MCF 10A (cell line): ENCODE data around the gene PBX1. TPM values are rescaled to one million over a fixed set of nuclear protein-coding genes. Genes with fewer than 3 reads are reported as not detected.

ENCODE experiments used
- BruUV-seq: library from RNA; stranded (reverse); fragments of 400-500 nt; replicated peaks from 2 replicates; lab custom pipeline; 2021; lab: Mats Ljungman, UMichigan
- CTCF ChIA-PET: fragments of 300-600 bp; sonication (Branson Sonifier 250); formaldehyde crosslinking; extraction: SDS; loops from one replicate; lab custom pipeline; 2021; ENCODE audit warnings: antibody characterized with exemption, inconsistent platforms; lab: Yijun Ruan, JAX
- POLR2A ChIA-PET: fragments of 300-600, 350-650 bp; sonication (Branson Sonifier 250); formaldehyde crosslinking; extraction: SDS; loops from one replicate; lab custom pipeline; 2020; ENCODE audit warnings: antibody characterized with exemption, inconsistent platforms; lab: Yijun Ruan, JAX
- DNase-seq: peaks from one replicate; pipeline ENCODE4 v3.0.0-alpha.2; 2018; ENCODE audit not compliant: unreplicated experiment
- H3K27ac Mint-ChIP-seq: one replicate; pipeline ENCODE4 v1.8.0; 2022; ENCODE audit warnings: mild to moderate bottlenecking, low read depth, mixed read lengths; ENCODE audit not compliant: unreplicated experiment
- H3K27me3 Mint-ChIP-seq: one replicate; pipeline ENCODE4 v1.8.0; 2022; ENCODE audit warnings: mixed read lengths; ENCODE audit not compliant: insufficient read depth, unreplicated experiment
- H3K36me3 Mint-ChIP-seq: one replicate; pipeline ENCODE4 v1.8.0; 2022; ENCODE audit warnings: mild to moderate bottlenecking, moderate library complexity, mixed read lengths; ENCODE audit not compliant: insufficient read depth, unreplicated experiment
- H3K4me1 Mint-ChIP-seq: one replicate; pipeline ENCODE4 v1.8.0; 2022; ENCODE audit warnings: mixed read lengths; ENCODE audit not compliant: insufficient read depth, unreplicated experiment
- H3K4me3 Mint-ChIP-seq: one replicate; pipeline ENCODE4 v1.8.0; 2022; ENCODE audit warnings: mild to moderate bottlenecking, moderate library complexity, mixed read lengths; ENCODE audit not compliant: unreplicated experiment
- H3K9me3 Mint-ChIP-seq: one replicate; pipeline ENCODE4 v1.8.0; 2022; ENCODE audit warnings: mixed read lengths; ENCODE audit not compliant: unreplicated experiment
- intact Hi-C: fragments of 100-400 bp; cut with micrococcal nuclease; formaldehyde crosslinking; loops from 2 replicates; pipeline ENCODE4 v1.14.1; 2022
- total RNA-seq: library from RNA; stranded (reverse); gene quantifications from 2 replicates; pipeline ENCODE4 v1.2.3, GENCODE V29; 2022
- TF ChIP-seq, protein P1 (sequence below): fragments of 200-600 bp; IDR thresholded peaks from one replicate; pipeline ENCODE4 v1.8.0; 2022; ENCODE audit warnings: antibody characterized with exemption, mild to moderate bottlenecking; ENCODE audit not compliant: unreplicated experiment

Gene PBX1
- total RNA-seq, 1 experiment from 2014 or later = 5.8 TPM

DNA sequence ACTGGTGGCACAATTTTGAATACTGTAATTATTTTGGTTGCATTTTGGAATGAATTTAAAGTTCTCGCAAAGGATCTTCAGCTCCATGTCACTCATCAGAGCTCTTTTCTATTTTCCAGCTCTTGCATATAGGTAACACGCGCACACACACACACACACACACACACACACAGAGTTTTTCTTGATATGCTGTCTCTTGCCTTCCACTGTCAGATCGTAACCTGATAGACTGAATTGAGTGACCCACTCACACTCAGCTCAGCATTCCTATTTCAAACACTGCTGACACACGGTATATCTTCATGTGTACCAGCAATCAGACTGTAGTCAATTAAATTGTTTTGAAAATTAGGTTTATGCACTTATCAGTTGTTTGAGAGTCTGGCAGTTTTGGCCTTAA, 214.1 kb downstream of the PBX1 start:
- DNase-seq = no peak
- intact Hi-C loops = loop anchor here (2.0 to 5.0 kb wide), 3 partner anchors 66 to 210 kb away; no protein-coding TSS in a partner anchor
- POLR2A ChIA-PET = interaction anchor here (0.6 to 5.8 kb wide), 11 partner anchors 8 to 954 kb away, joined by 3 to 50 read pairs (median 4); partner anchors contain the start of gene PBX1
- Mint-ChIP-seq H3K4me1 (peaks cover 50% of the 10 kb centered on the region), H3K27me3 (no peaks in the 10 kb centered on the region), H3K4me3 (no peak overlapping the region), H3K27ac (peak overlapping the region; percentile 85), H3K9me3 (no peaks in the 10 kb centered on the region), H3K36me3 (no peaks in the 10 kb centered on the region)
- TF ChIP-seq, protein P1, sequence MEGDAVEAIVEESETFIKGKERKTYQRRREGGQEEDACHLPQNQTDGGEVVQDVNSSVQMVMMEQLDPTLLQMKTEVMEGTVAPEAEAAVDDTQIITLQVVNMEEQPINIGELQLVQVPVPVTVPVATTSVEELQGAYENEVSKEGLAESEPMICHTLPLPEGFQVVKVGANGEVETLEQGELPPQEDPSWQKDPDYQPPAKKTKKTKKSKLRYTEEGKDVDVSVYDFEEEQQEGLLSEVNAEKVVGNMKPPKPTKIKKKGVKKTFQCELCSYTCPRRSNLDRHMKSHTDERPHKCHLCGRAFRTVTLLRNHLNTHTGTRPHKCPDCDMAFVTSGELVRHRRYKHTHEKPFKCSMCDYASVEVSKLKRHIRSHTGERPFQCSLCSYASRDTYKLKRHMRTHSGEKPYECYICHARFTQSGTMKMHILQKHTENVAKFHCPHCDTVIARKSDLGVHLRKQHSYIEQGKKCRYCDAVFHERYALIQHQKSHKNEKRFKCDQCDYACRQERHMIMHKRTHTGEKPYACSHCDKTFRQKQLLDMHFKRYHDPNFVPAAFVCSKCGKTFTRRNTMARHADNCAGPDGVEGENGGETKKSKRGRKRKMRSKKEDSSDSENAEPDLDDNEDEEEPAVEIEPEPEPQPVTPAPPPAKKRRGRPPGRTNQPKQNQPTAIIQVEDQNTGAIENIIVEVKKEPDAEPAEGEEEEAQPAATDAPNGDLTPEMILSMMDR = no peak
- BruUV-seq = TSS peak; percentile 52
- CTCF ChIA-PET = interaction anchor here (0.6 to 6.9 kb wide), 8 partner anchors 13 to 1245 kb away, joined by 3 to 83 read pairs (median 3); no protein-coding TSS in a partner anchor

GRCh38 chr1:164774413-164774812, 215.4 kb downstream of the PBX1 start:
- no peak overlapping the region for H3K4me3 Mint-ChIP-seq
- intact Hi-C loops = loop anchor here (5.0 kb wide), 2 partner anchors 67 to 137 kb away; no protein-coding TSS in a partner anchor
- BruUV-seq = no TSS peak
- peaks cover 42% of the 10 kb centered on the region for H3K4me1 Mint-ChIP-seq
- no peak for DNase-seq
- POLR2A ChIA-PET = interaction anchor here (1.8 to 5.8 kb wide), 3 partner anchors 9 to 215 kb away, joined by 10 to 50 read pairs (median 11); partner anchors contain the start of gene PBX1
- TF ChIP-seq, protein P1 = no peak
- H3K27me3 Mint-ChIP-seq = no peaks in the 10 kb centered on the region
- CTCF ChIA-PET = interaction anchor here (0.5 to 6.9 kb wide), 5 partner anchors 8 to 1246 kb away, joined by 3 to 83 read pairs (median 3); no protein-coding TSS in a partner anchor
- no peak overlapping the region for H3K27ac Mint-ChIP-seq
- no peaks in the 10 kb centered on the region for H3K36me3 Mint-ChIP-seq
- no peaks in the 10 kb centered on the region for H3K9me3 Mint-ChIP-seq

- CTCF ChIA-PET = interaction anchor here (0.5 to 6.9 kb wide), 7 partner anchors 7 to 1921 kb away, joined by 3 to 83 read pairs (median 3); no protein-coding TSS in a partner anchor
- H3K27ac Mint-ChIP-seq = no peak overlapping the region
- H3K4me1 Mint-ChIP-seq = peaks cover 36% of the 10 kb centered on the region
- DNase-seq = no peak
- TF ChIP-seq, protein P1 = no peak
- POLR2A ChIA-PET = interaction anchor here (0.5 to 5.8 kb wide), 3 partner anchors 163 to 215 kb away, joined by 3 to 50 read pairs (median 3); partner anchors contain the start of gene PBX1
- intact Hi-C loops = loop anchor here (5.0 kb wide), 2 partner anchors 68 to 138 kb away; no protein-coding TSS in a partner anchor
- BruUV-seq = no TSS peak
- no peaks in the 10 kb centered on the region for H3K9me3 Mint-ChIP-seq
- no peak overlapping the region for H3K4me3 Mint-ChIP-seq
- H3K27me3 Mint-ChIP-seq = no peaks in the 10 kb centered on the region
- no peaks in the 10 kb centered on the region for H3K36me3 Mint-ChIP-seq
These were observed 216.1 kb downstream of the PBX1 start for GRCh38 chr1:164774819-164775654.

- no peak for DNase-seq
- no peaks in the 10 kb centered on the region for H3K9me3 Mint-ChIP-seq
- no peak overlapping the region for H3K27ac Mint-ChIP-seq
- intact Hi-C loops = no loop called here
- ChIA-PET POLR2A (interaction anchor here (0.6 kb wide), 1 partner anchor 900 kb away, joined by 3 read pairs; no protein-coding TSS in a partner anchor), CTCF (interaction anchor here (0.6 to 6.9 kb wide), 5 partner anchors 8 to 587 kb away, joined by 3 to 83 read pairs (median 5); no protein-coding TSS in a partner anchor)
- H3K27me3 Mint-ChIP-seq = no peaks in the 10 kb centered on the region
- TF ChIP-seq, protein P1 = no peak
- BruUV-seq = no TSS peak
- peaks cover 34% of the 10 kb centered on the region for H3K4me1 Mint-ChIP-seq
- H3K4me3 Mint-ChIP-seq = no peak overlapping the region
- no peaks in the 10 kb centered on the region for H3K36me3 Mint-ChIP-seq
These were observed 218.5 kb downstream of the PBX1 start for GRCh38 chr1:164777518-164777917.
